SJSA1 (cell line): ENCODE data around the gene C1QL4. TPM values are rescaled to one million over a fixed set of nuclear protein-coding genes. Genes with fewer than 3 reads are reported as not detected.
A peak's percentile ranks its signal among the peaks of the same experiment; 100 is the strongest.
"Not testable (repeated sequence)": the region's sequence is repeated elsewhere in the genome, so short reads cannot be mapped to it uniquely, and the experiment has no call there.

Experiments
- DNase-seq, 2 experiments: peaks; one replicate each; pipeline ENCODE4 v3.0.0-alpha.2; 2015 to 2020; ENCODE audit warnings: low spot score in 2 of 2, low read depth in 1 of 2
- H3K27ac ChIP-seq: fragments of 250-450 bp; sonication (Bioruptor Pico); 2 replicates; pipeline ENCODE4 v1.5.1; 2020; ENCODE audit warnings: mild to moderate bottlenecking, moderate library complexity
- H3K27me3 ChIP-seq: fragments of 250-450 bp; sonication (Bioruptor Pico); replicated peaks from 2 replicates; pipeline ENCODE4 v1.5.1; 2020; ENCODE audit warnings: mild to moderate bottlenecking, moderate library complexity
- H3K36me3 ChIP-seq: fragments of 250-450 bp; sonication (Bioruptor Pico); 2 replicates; pipeline ENCODE4 v1.5.1; 2020; ENCODE audit warnings: mild to moderate bottlenecking
- H3K4me1 ChIP-seq: fragments of 250-450 bp; sonication (Bioruptor Pico); replicated peaks from 2 replicates; pipeline ENCODE4 v1.6.1; 2021; ENCODE audit warnings: mild to moderate bottlenecking
- H3K4me3 ChIP-seq: fragments of 250-450 bp; sonication (Bioruptor Pico); 2 replicates; pipeline ENCODE4 v1.5.1; 2020; ENCODE audit warnings: mild to moderate bottlenecking
- H3K9me3 ChIP-seq: fragments of 250-450 bp; sonication (Bioruptor Pico); replicated peaks from 2 replicates; pipeline ENCODE4 v1.5.1; 2020; ENCODE audit warnings: mild to moderate bottlenecking
- total RNA-seq: library from RNA; depleted of rRNA; stranded (reverse); fragments of >200 nt; shearing (Covaris generic); gene quantifications from 2 replicates; pipeline ENCODE4 v1.2.3, GENCODE V29; 2014

C1QL4 gene
- total RNA-seq, 1 experiment from 2014 or later = 1.9 TPM

DNA sequence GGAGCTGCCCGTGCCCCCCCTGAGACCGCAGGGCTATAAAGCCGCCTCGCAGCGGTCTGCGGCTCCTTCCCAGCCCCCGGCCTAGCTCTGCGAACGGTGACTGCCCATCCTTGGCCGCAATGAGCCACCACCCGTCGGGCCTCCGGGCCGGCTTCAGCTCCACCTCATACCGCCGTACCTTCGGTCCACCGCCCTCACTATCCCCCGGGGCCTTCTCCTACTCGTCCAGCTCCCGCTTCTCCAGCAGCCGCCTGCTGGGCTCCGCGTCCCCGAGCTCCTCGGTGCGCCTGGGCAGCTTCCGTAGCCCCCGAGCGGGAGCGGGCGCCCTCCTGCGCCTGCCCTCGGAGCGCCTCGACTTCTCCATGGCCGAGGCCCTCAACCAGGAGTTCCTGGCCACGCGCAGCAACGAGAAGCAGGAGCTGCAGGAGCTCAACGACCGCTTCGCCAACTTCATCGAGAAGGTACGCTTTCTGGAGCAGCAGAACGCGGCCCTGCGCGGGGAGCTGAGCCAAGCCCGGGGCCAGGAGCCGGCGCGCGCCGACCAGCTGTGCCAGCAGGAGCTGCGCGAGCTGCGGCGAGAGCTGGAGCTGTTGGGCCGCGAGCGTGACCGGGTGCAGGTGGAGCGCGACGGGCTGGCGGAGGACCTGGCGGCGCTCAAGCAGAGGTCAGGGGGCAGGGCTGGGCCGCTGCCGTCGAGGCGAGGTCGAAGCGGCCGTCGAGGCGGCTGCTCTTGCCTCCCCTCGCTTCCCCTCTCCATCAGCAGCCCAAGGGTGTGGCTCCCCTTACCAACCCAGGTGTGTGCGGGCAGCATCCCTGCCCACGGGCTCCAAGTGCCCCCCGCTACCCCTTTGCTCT is 41.7 kb downstream of the C1QL4 start, which contains the start of gene PRPH:
PRPH (plus strand) TSS at position 66 of the 855 bp plus-strand sequence; CDS start at position 120, 54 bp downstream.
- no peak for DNase-seq
- no peaks in the 10 kb centered on the region for H3K27me3 ChIP-seq

DNA sequence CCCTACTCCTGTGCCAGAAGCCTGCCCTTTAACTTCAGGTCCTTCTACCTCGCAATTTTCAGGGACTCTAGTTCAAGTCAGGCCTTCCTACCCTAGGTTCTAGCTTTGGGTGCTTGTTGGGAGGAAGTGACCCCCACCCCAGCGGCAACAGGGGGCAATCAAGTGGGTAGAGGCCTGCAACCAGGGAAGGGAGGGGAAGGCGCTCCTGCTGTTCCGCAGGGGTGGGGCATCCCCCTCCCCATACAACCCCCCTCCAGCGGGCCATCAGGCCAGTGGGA is 42.2 kb downstream of the C1QL4 start:
- no peaks in the 10 kb centered on the region for H3K27me3 ChIP-seq
- H3K27ac ChIP-seq = no peak overlapping the region
- no peak for DNase-seq

More for the DNA sequence above, 41.7 kb downstream of the C1QL4 start, which contains the start of gene PRPH:
- H3K9me3 ChIP-seq = no peaks in the 10 kb centered on the region
- H3K4me3 ChIP-seq = no peak within 1 kb of the TSS
- no peak within 1 kb of the TSS for H3K27ac ChIP-seq
- peaks cover 8% of the 10 kb centered on the region for H3K4me1 ChIP-seq
- H3K36me3 ChIP-seq = no peaks in the 10 kb centered on the region

DNA sequence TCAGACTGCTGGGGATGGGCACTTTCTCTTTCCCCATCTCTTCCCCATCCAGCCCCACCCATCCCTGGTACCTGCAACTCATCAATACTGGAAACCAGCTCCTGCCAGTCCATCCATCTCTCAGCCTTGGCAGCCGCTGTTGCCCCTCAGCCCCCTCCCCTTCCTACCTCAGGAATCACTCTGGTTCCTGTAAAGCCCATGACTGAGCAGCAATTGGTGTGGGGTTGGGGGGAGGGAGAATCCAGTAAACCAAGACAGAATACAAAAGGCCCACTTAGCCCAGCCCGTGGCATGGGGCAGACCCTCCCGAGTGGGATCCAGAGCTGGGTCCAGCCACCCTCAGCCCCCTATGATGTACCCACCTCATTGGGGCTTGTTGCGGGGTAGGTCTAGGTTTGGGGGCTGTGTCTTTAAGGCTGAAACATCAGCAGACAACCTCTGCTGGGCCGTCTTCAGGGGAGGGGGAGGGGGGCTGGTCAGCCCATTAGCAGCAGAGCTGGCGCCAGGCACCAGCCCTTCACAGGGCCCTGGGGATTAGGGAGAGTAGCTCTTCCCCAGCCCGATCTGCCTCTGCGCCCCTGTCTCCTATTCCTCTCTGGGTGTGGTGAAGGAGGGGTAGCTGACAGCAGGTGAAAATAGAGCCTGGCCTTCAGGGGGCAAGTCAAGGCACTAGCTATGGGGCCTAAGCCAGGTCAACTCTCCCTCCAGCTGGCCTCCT is 42.7 kb downstream of the C1QL4 start:
- H3K4me3 ChIP-seq = no peak overlapping the region
- H3K36me3 ChIP-seq = no peaks in the 10 kb centered on the region
- H3K27ac ChIP-seq = no peak overlapping the region
- no peaks in the 10 kb centered on the region for H3K27me3 ChIP-seq
- H3K4me1 ChIP-seq = peaks cover 8% of the 10 kb centered on the region
- DNase-seq = no peak
- H3K9me3 ChIP-seq = no peaks in the 10 kb centered on the region

More for the DNA sequence above, 42.2 kb downstream of the C1QL4 start:
- Histone ChIP-seq H3K36me3 (no peaks in the 10 kb centered on the region), H3K4me1 (peaks cover 8% of the 10 kb centered on the region), H3K9me3 (no peaks in the 10 kb centered on the region), H3K4me3 (no peak overlapping the region)

DNA sequence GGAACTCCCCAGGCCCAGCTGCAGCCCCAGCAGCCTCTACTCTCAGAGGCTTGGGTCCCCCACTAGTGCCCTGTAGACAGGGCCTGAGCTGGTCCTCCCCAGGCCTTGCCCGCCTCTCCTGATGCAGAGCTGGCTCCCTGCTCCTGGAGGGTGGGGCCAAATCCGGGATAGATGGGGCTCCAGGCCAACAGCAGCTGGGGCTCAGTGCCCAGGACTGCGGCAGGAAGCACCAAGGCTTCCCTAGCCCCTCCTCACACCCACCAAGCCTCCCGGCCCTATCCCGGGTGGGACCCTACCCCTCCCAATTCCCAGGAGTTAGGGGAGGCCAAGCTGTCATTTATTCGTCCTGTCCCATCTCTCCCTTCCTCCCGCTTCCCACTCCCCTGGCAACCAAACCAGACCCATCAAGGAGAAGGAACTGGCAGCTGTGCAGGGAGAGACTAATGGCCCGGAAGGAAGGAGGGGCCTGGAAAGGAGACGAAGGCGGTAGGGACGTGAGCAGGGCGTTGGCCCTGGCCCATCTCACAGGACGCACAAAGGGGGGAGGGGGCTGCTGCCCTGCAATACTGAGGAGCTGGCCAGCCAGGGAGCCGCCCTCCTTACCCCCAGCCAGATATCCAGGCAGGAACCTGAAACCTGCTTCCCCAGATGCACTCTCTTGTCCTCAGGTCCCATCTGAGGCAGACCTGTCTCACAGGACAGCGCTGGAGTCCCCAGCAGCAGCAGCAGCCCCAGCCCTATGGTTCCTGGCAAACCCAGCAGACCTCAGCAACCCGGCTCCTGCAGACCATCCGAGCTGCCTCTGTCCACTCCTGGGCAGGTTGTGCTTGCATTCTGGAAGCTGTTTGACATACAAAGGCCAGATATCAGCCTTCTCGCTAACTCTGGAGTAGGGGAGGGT is 43.7 kb downstream of the C1QL4 start:
- Histone ChIP-seq H3K36me3 (no peaks in the 10 kb centered on the region), H3K4me3 (no peak overlapping the region), H3K27ac (no peak overlapping the region), H3K9me3 (no peaks in the 10 kb centered on the region), H3K27me3 (no peaks in the 10 kb centered on the region), H3K4me1 (peaks cover 8% of the 10 kb centered on the region)
- DNase-seq = no peak

DNA sequence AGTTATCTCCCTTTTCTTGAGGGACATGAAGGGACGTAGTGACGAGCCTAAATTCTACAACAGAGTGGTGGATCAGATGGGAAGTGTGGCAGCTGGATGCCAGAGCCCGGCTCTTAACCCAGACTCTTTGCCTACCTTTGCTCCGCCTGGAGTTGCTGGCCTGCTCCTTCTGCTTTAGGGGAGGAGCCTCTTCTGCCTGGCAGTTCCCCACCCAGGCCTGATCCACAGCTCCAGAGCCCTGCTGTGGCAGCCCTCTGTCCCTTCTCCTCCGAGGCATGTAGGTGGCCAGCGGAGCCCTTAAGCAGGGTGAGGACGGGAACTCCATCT is 44.3 kb downstream of the C1QL4 start:
- Histone ChIP-seq H3K36me3 (no peaks in the 10 kb centered on the region), H3K4me3 (no peak overlapping the region), H3K27ac (no peak overlapping the region), H3K9me3 (no peaks in the 10 kb centered on the region), H3K27me3 (no peaks in the 10 kb centered on the region), H3K4me1 (peaks cover 8% of the 10 kb centered on the region)
- no peak for DNase-seq

DNA sequence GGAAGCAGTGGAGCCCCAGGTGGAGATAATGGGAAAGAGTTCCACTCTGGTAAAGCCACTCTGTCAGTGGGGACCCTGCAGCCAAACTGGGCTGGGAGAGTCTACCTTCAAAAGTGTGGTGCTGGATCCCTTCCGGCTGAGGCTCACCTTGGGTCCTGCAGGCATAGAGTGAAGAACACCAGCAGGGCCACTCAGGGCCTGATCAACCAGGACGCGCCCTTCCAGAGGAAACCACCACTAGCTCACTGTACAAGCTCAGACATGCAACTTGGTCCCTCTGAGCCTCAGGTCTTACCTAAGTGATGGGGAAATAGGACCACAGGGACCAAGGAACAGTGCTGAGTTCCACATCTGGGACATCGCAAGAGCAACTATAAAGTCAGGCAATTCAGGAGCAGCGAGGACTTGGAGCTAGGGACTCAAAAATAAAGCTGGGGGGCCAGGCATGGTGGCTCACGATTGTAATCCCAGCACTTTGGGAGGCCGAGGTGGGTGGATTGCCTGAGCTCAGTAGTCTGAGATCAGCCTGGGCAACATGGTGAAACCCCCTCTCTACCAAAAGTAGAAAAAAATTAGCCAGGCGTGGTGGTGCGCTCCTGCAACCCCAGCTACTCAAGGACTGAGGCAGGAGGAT is 47.9 kb downstream of the C1QL4 start:
- no peak overlapping the region for H3K27ac ChIP-seq
- no peaks in the 10 kb centered on the region for H3K4me1 ChIP-seq
- no peak overlapping the region for H3K4me3 ChIP-seq
- H3K36me3 ChIP-seq = no peaks in the 10 kb centered on the region
- DNase-seq = no peak
- no peaks in the 10 kb centered on the region for H3K9me3 ChIP-seq
- no peaks in the 10 kb centered on the region for H3K27me3 ChIP-seq

DNA sequence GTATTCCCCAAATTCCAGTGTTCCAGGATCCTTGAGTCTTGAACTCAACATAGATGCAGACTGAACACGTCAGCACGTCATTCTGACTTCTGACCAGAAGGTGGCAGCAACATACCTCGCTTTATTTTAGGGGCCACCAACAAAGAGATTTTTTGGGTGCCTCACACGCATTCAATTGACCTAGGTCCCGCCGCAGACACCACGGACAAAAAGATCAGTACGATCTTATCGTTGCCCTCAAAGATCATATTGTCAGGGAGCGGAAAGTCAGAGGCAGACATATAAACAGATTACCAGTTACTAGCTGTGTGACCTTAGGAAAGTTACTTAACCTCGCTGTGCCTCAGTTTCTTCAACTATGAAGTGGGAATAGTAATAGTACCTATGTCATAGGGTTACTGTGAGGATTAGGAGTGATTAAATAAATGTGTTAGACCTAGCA is 48.6 kb downstream of the C1QL4 start:
- H3K27ac ChIP-seq = no peak overlapping the region
- no peak overlapping the region for H3K4me3 ChIP-seq
- H3K9me3 ChIP-seq = no peaks in the 10 kb centered on the region
- no peaks in the 10 kb centered on the region for H3K4me1 ChIP-seq
- no peaks in the 10 kb centered on the region for H3K27me3 ChIP-seq
- peak in 1 of 2 experiments; percentile 65 for DNase-seq
- H3K36me3 ChIP-seq = no peaks in the 10 kb centered on the region

DNA sequence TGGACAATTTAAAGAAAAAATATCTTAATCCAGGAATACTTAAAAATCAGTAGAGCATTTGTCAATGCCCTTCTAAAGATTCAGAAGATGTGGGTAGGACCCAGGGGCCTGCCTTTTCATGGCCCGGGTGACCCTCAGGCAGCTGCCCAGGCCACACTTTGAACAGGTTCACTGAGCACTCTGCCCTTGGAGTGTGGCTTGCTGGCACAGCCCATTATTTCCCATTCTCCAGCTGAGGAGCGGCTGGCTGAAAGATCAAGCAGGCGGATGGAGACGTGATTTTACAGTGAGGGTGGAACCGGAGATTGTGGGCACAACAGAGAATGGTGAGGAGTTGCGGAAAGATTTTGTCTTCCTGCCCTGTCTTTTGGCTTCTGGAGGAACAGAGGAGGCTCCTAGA is 49.1 kb downstream of the C1QL4 start:
- H3K4me3 ChIP-seq = no peak overlapping the region
- DNase-seq = no peak
- H3K9me3 ChIP-seq = no peaks in the 10 kb centered on the region
- H3K27me3 ChIP-seq = no peaks in the 10 kb centered on the region
- no peaks in the 10 kb centered on the region for H3K4me1 ChIP-seq
- no peak overlapping the region for H3K27ac ChIP-seq
- no peaks in the 10 kb centered on the region for H3K36me3 ChIP-seq

DNA sequence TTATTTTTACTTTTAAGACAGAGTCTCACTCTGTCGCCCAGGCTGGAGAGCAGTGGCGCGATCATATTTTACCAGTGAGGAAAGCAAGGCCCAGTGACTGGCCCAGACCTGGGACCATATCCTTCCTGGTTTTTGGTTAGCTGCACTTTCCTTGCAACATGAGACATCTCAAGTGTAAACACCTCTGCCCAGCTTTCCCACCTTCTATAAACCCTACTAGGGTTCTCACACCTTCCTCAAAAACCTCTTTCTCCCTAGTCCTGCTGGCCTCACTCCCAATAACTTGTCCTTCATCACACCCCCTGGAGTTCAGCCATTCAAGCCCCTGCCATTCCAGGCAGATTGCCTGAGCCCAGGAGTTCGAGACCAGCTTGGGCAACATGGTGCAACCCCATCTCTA is 52.3 kb downstream of the C1QL4 start:
- Histone ChIP-seq H3K9me3 (no peaks in the 10 kb centered on the region), H3K36me3 (no peaks in the 10 kb centered on the region), H3K27me3 (no peaks in the 10 kb centered on the region), H3K4me3 (no peak overlapping the region), H3K4me1 (no peaks in the 10 kb centered on the region), H3K27ac (no peak overlapping the region)
- no peak for DNase-seq

DNA sequence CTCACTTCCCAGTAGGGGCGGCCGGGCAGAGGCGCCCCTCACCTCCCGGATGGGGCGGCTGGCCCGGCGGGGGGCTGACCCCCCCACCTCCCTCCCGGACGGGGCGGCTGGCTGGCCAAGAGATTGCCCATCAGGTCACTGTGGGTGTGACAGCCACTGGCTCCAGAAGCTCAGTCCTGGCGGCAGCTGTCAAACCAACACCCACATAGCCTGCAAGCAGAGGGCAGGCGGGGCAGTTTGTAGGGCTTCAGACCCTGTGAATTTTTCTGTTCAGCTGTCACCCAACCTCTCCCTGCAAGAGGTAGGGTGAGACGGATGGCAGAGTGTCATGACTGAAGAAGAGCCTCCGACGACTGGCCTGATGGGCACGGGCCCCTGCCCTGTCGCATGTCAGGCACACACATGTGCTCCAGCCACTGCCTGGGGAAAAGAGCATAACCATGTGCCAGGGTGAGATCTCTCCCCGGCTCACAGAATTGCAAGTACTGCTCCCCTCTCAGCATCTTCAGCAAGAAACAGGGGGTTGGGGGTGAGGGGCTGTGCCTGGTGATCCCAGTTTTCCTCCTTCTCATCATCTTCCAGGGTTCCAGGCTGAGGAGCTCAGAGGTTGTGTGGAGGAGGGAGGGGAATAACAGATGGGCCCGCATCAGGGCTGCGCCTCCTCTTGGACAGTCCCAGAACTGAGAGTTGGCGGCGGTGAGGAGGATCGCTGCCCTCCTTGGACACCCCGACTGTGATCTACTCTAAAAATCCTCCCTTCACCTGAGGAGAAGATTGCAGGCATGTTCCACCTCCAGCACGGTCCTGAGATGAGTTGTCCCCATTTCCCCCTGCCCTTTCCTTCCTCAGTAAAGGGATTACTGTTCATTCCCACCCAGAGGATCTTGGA is 53.2 kb downstream of the C1QL4 start:
- Histone ChIP-seq H3K4me1 (no peaks in the 10 kb centered on the region), H3K9me3 (no peaks in the 10 kb centered on the region), H3K36me3 (no peaks in the 10 kb centered on the region), H3K27ac (no peak overlapping the region), H3K4me3 (no peak overlapping the region), H3K27me3 (no peaks in the 10 kb centered on the region)
- no peak for DNase-seq

DNA sequence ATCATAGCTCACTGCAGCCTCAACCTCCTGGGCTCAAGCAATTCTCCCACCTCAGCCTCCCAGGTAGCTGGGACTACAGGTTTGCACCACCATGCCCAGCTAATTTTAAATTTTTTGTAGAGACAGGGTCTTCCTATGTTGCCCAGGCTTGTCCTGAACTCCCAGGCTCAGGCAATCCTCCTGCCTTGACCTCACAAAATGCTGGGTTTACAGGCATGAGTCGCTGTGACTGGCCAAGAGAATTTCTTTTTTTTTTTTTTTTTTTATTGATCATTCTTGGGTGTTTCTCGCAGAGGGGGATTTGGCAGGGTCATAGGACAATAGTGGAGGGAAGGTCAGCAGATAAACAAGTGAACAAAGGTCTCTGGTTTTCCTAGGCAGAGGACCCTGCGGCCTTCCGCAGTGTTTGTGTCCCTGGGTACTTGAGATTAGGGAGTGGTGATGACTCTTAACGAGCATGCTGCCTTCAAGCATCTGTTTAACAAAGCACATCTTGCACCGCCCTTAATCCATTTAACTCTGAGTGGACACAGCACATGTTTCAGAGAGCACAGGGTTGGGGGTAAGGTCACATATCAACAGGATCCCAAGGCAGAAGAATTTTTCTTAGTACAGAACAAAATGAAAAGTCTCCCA is 54.1 kb downstream of the C1QL4 start:
- not testable (repeated sequence) for DNase-seq, H3K4me1 ChIP-seq, H3K27me3 ChIP-seq, H3K36me3 ChIP-seq, H3K4me3 ChIP-seq, H3K9me3 ChIP-seq, H3K27ac ChIP-seq
